Embryonic facial prominence (tissue), 1 donor: ENCODE measurements around the gene LDAH.
A peak's percentile ranks its signal among the peaks of the same experiment; 100 is the strongest.
"Not testable (repeated sequence)": the region's sequence is repeated elsewhere in the genome, so short reads cannot be mapped to it uniquely, and the experiment has no call there.

Experiments used
- DNase-seq: peaks from one replicate; pipeline ENCODE4 v3.0.0-alpha.2; 2016; ENCODE audit errors: extremely low spot score

Gene LDAH

DNA sequence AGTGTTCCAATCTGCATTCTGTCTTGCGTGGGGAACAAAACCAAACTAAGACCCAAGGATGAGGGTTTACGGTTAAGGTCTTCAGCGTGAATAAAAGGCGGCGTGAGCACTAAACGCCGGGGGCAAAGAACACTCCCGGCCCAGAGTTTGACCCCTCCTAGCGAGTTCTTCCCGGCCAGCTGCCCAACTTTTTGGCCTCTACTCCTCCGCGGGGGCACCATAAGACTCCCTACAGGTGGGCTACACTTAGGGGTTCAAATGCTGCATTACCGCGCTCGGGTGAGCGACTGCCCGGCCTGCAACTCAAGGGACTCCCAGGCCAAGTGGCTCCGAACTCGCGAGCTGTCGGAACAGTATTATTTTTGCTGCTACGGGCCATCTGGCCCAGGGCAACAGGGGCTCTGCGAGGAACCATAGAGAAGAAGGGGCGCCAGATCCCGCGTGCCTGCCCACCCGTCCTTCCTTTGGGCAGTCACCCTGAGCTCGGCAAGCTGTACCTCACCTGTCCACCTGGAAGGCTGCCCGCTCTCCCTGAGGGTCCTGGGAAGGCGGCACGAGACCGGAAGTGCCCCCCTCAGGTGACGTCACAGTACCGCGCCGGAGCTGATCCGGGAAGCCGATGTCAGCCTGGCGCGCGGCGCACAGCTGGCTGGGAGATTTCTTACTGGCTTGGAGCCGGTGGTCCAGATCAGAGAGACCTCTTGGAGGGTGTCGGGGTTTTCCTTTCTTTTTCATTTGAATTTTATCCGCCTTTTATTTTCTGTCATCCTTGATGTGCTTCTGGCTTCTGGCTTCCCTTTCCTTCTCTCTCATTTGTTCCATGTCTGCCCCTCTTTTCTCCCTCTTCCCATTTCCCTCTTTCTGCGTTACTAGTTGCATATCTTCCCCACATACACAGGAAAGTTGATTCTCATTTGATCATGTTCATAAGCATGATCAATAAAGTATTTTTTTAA, at the start of gene LDAH:
LDAH (minus strand) TSS at position 567 of the 956 bp plus-strand sequence. CDS start 21,638 bp downstream, outside the sequence.
- DNase-seq, result peak; percentile 90

DNA sequence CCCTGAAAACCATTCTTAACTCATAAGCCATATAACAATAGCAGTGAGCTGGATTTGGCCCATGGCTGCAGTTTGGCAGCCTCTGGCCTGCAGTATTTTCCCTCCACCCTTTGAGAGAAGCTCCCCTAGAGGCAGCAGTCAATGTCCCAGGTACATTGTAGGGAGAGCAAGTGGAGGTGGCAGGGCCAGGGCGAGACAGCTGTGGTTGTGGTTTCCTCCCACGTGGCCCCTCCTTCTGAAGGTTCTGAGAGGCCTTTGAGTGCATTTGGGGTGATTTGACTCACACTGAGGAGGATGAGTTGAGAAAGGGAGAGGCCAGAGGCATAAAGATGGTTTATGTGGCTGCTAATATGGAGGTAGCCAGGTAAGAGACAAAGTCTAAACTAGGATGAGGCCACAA, 45.5 kb upstream of the LDAH start:
- DNase-seq, result no peak

DNA sequence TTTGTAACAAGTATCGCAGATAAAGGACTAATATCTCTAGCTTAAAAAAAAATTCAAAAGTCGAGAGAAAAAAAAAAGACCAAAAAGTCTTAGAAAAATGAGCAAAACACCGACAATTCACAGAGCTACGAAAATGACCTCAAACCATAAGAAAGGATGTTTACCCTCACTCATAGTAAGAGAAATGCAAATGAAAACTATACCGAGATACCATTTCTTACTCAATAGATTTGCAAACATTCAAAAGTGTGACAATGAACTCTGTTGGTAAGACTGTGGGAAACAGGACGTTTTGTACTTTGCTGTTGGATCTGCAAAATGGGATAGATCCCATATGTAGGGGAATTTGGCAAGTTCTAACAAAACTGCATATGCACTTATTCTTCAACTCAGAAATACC, 39.9 kb upstream of the LDAH start:
- no peak for DNase-seq

DNA sequence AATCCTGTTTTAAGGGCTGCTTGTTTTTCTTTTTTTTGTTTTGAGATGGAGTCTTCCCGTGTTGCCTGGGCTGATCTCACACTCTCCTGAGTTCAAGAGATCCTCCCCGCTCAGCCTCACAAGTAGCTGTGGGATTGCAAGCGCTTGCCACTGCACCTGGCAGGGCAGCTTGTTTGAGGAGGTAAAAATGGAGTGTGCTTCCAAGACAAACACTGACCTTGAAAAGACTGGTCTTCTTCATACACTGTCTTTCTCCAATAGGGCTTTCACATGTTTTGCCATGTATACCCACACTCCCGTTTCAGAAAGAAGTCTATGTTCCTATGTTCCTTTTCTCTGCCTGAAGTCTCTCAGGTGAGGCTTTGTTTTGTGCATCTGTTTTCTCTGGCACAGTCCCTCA, 32.6 kb upstream of the LDAH start:
- no peak for DNase-seq

DNA sequence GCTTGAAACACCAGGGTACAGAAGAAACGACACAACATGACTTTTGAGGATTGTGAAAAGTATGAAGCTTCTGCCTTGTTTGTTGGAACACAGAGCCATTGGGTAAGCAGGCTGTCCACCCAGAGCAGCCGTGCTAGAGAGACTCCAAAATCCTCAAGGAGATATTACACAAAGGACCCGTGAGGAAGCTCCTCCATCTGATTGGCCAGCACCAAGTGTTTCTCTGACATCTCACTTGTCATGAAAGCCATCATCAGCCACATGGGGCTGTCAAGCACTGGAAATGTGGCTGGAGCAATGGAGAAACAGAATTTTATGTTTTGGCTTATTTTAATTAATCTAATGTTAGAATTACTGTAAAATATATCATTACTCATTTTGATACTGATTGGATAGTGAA, 29.8 kb upstream of the LDAH start:
- DNase-seq, result no peak

DNA sequence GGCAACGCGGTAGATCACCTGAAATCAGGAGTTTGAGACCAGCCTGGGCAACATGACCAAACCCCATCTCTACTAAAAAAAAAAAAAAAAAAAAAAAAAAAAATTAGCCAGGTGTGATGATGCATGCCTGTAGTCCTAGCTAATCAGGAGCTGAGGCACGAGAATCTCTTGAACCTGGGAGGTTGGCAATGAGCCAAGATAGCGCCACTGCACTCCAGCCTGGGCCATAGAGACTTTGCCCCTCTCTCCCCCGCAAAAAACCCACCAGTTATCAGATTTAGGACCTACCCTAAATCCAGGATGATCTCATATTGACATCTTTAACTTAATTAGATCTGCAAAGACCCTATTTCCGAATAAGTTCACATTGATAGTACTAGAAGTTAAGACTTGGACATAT, 29.2 kb upstream of the LDAH start:
- DNase-seq, result no peak

DNA sequence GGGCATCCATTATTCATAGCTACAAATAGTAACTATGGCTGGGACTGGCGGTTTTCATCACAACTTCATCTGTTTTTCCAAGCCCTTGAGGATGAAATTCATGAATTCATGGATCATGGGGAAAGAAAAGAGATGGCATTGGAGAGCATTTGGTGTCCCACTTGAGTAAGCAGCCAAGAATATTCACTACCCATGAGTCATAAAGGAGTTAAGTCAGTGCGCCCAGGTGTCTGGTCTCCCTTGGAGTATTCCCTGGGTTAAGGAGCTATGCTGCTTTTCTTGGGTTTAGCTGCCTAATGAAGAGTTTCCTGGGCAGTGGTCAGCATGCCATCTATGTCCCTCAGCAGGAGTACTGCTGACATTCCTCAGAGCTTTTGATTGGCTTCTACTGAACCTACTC, 21.3 kb upstream of the LDAH start:
- DNase-seq, result no peak

DNA sequence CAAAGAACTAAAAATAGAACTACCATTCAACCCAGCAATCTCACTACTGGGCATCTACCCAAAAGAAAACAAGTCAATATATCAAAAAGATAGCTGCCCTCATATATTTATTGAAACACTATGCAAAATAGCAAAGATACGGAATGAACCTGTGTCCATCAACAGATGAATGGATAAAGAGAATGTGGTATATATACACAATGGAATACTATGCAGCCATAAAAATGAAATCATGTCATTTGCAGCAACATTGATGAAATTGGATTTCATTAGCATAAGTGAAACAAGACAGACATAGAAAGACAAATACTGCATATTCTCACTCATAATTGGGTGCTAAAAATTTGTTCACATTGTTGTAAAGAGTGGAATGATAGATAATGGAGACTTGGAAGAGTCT, 16.2 kb upstream of the LDAH start:
- no peak for DNase-seq

DNA sequence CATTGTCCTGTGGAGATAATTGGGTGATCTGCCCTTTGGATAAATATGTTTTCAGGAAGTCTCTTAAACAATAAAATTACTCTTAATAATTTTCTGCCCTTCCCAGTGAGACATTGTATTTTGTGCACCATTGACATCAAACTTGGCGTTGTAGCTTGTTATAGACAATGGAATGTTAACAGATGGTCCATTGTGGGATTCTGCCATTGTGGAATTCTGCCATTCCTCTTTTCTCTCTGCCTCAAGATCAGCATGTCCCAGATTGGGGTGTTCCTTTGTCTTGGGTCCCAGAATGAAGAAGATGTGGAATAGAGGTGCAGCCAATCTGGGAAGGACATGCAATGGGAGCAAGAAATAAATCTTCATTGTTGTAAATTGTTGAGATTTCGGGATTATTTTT, 15.1 kb upstream of the LDAH start:
- no peak for DNase-seq

DNA sequence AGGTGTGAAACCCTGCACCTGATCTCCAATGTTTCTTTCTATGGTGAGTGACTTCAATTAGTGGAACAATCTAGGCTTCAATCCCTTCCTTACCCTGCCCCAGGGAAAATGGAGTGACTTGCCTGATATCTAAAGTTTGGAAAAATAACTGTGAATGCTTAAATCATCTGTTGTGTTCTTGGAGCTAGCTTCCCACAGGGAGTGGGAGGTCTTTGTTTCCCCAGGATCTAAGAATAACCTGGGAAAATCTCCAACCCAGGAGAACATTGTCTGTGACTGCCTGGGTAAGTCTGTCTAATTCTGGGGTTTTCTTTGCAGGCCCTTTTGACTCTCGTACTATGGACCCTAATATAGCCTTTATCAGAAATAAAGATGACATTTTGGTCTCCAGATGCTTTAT, 13.6 kb upstream of the LDAH start:
- DNase-seq, result no peak

DNA sequence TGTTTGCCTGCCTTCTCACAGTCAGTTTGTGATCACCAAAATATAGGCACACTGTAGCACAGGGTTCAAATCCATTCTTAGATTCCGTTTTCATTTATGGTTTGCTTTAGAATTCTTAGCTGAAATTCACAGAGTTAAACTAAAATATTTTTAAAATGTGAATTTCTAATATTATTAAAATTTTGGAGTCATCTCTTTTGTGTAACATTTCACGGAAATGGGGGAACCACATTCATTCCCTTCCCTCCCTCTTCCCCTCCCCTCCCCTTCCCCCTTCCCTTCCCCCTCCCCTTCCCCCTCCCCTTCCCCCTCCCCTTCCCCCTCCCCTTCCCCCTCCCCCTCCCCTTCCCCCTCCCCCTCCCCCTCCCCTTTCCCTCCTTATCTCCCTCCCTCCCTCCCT, 11.4 kb upstream of the LDAH start:
- DNase-seq, result no peak

DNA sequence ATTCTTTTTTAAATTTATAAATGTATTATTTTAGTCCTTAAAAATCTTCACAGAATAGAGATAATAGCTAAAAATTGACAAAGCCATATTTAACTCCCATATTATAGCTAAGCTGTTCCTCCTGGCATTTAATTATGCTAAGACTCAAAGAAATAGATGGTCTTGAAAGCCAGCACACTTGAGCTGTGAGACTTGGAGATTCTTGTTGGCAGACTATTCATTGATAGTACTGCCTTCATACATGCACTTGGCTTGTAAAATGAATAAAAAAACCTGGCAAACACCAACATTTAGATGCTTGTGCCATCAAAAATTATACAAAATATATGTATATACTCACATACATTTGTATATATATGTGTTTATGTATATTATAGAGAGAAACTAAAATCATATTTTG, 9.7 kb upstream of the LDAH start:
- no peak for DNase-seq

DNA sequence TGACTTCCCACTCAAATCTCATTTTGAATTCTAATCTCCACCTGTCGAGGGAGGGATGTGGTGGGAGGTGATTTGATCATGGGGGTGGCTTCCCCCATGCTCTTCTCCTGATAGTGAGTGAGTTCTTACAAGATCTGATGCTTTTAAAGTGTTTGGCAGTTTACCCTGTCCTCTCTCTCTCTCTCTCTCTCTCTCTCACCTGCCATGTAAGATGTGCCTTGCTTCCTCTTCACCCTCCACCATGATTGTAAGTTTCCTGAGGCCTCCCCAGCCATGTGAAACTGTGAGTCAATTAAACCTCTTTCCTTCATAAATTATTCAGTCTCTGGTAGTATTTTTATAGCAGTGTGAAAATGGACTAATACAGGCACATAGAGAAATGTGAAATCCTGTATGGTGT, 7.0 kb upstream of the LDAH start:
- DNase-seq, result no peak

DNA sequence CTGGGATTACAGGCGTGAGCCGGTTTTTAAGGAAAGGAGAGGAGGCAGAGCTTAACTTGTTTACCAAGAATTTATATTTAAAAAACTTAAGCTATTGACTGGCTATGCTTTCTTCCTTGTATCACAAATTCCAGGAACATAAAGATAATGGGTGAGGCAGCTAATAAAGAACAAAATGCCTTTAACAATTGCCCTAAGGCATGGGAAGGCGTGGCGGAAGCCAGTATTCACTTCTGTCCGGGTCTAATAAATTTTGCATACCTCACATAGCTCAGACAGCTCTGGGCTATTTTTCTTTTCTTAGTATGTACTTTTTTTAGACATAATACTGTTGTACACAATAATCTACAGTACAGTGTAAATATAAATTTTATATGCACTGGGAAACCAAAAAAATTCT, 1.0 kb upstream of the LDAH start:
- DNase-seq, result no peak

DNA sequence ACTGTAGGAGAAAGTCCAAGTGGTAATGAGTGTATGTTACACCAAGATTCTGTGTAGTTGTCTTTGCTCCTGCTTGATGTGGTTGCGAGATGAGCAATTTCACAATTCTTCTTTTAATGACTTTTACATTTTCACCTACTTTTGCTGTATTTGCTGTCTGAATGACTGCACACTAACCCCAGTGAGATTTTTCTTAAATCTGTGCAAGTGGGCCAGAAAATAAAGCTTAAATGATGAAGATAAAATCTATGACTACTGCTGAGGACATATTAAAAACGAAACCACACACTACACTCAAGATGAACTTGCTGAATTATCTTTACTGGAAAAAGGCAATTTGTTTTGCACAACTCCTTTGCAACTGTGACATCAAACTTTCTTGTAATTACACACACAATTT, 4.1 kb downstream of the LDAH start:
- no peak for DNase-seq

DNA sequence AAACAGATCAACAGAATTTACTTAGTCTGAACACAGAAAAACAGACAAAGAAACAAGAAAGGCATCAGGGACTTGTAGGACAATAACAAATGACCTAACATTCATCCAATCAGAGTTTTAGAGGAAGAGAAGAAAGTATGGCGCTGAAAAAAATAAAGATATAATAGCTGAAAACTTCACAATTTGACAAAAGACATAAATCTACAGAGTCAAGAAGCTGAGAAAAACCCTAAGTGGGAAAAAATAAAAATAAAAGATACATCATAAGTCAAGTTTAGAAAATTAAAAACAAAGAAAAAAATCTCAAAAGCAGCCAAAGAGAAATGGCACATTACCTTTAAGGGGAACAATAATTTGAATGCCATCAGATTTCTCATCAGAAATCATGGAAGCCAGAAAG, 7.7 kb downstream of the LDAH start:
- DNase-seq, result no peak

DNA sequence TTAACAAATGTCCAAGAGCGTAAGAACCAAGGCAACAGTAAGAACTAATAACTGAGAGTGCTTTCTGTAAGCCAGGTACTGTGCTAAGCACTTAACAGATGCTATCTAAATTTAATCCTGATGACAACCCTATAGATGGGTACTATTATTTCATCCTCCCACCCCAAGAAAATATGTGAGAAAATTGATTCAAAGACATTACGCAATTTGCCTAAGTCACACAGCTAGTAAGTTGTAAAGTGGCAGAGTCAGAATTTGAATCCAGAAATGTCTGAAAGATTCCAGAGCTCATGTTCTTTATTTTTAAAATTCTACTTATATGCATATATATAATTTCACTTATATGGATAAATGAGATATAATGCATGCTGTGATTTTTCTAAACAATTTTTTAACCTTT, 10.1 kb downstream of the LDAH start:
- DNase-seq, result no peak

DNA sequence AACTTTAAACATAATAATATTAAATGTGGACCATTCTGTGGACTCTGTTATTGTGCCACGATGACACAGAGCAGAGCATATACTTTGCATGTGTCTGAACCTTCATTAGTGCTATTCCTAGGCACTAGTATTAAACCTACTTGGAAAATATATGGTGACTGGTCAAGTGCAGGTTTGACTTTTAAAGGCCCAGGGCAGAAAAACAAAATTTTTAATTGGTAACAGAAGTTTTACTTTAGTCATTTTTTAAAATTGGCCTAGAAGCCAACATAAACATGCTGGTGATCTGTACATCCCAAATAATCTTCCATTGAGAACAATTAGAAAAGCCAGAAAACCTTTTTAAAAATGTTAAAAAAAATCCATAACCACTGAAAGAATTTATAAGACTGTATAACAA, 16.6 kb downstream of the LDAH start:
- DNase-seq, result no peak

DNA sequence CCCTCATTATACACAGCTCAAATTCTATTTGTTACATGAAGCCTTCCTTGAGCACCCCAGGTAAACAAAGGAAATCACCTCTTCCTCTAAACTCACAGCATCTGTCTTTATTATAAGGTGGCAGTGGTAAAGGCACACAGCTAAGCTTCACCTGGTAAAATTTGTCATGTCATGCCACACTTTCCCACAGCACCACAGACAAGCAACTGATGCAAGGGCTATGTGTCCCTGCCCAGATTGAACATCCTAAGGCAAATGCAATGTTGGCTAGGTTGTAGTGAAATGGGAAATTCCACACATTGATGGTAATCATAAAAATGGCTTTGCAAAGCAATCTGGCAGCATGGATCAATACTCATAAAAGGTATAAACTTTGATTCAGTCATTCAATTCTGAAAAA, 18.9 kb downstream of the LDAH start:
- no peak for DNase-seq

DNA sequence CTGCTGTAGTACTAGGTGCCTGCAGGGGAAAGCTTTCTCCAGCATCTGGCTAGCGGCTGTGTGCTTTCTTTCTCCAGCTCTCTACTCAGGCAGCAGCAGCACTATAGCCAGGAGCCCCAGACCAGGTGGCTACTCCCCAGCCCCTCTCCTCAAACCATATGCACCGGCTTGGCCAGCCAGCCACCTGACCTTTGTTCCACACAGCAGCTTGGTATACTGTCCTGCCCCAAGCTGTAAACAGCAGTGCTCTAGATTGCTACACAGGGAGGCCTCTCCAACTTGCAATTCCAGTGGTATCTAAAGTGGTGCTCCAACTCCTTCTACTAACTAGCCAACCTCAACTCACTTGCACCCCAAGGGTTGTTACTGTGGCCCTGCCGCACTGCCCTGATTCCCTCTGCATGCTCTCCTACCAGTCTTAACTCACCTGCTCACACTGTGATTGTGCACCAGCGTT, 19.6 kb downstream of the LDAH start:
- DNase-seq, result no peak

DNA sequence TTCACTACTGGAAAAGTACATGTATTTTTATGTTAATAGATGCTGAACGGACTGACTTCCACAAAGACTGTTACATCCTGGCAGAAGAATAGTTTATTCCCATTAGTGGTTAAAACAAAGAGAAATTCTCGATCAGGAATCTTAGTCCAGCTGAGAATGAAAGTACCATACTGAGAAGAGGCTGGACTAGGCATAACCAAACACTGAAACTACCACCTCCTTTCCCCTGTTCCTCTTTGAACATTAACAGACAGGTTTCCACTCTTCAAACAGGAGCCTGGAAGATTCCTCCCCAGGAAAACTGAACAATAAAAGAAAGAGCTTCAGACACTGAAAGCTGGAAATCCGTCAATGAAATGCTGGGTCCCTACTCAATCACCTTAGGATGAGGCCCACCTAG, 25.8 kb downstream of the LDAH start:
- no peak for DNase-seq

DNA sequence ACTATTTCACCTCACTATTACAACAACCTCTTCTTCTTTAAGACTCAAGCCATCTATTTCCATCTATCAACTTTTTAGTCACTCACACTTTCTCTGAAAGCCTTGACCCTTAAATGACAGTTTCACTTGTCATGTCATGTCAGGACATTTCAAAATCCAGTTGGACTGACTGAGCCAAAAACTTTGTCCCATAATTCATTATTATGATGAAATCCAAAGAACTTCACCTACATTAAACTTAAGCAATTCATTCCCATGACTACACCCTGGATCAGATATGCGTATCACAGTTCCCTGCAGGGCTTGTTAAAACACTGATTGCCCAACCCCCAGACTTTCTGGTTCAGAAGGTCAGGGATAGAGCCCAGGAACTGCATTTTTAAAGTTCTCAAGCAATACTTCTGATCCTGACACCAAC, 26.5 kb downstream of the LDAH start:
- no peak for DNase-seq

DNA sequence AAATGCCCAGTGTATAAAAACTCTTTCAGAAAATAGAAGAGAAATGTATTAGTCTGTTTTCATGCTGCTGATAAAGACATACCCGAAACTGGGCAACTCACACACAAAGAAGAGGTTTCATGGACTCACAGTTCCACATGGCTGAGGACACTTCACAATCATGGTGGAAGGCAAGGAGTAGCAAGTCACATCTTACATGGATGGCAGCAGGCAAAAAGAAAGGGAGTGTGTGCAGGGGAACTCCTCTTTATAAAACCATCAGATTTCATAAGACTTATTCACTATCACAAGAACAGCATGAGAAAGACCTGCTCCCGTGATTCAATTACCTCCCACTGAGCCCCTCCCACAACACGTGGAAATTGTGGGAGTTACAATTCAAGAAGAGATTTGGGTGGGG, 29.0 kb downstream of the LDAH start:
- not testable (repeated sequence) for DNase-seq
